ENCODE results near the gene PDK2. TPM values are rescaled to one million over a fixed set of nuclear protein-coding genes. Genes with fewer than 3 reads are reported as not detected.

PDK2 gene
- total RNA-seq, 4 donors from 2014 or later = 42.2 to 72.7 (median 50.7) TPM

GRCh38 chr17:50087912-50088405 is 7.2 kb upstream of the PDK2 start:
- ATAC-seq (ENCODE audit: low FRiP score) (peak; percentile 3), DNase-seq (ENCODE audit: low spot score) (no peak)
- TF ChIP-seq CTCF (IDR thresholded peaks at IDR 0.05) = no peak

- no peak for ATAC-seq (ENCODE audit: low FRiP score)
- no peak for TF ChIP-seq CTCF (IDR thresholded peaks at IDR 0.05)
- DNase-seq (ENCODE audit: low spot score) = no peak
Observed at GRCh38 chr17:50088952-50089825, 6.0 kb upstream of the PDK2 start.

- no peak for DNase-seq (ENCODE audit: low spot score)
- no peak for ATAC-seq (ENCODE audit: low FRiP score)
- no peak for TF ChIP-seq CTCF (IDR thresholded peaks at IDR 0.05)
Observed at GRCh38 chr17:50090071-50090470, 5.1 kb upstream of the PDK2 start.

- no peak for ATAC-seq (ENCODE audit: low FRiP score)
- TF ChIP-seq CTCF (IDR thresholded peaks at IDR 0.05) = no peak
- no peak for DNase-seq (ENCODE audit: low spot score)
Observed at GRCh38 chr17:50090971-50091917, 3.9 kb upstream of the PDK2 start.

GRCh38 chr17:50091918-50092285 is 3.2 kb upstream of the PDK2 start:
- no peak for TF ChIP-seq CTCF (IDR thresholded peaks at IDR 0.05)
- no peak for ATAC-seq (ENCODE audit: low FRiP score)
- no peak for DNase-seq (ENCODE audit: low spot score)

- ATAC-seq (ENCODE audit: low FRiP score) (no peak), DNase-seq (ENCODE audit: low spot score) (no peak)
- no peak for TF ChIP-seq CTCF (IDR thresholded peaks at IDR 0.05)
Observed at GRCh38 chr17:50093246-50093645, 1.9 kb upstream of the PDK2 start.
